GM12872 (cell line): ENCODE measurements around the gene PTGIS.

Experiments used
- CTCF ChIP-seq: IDR thresholded peaks from 3 replicates; pipeline ENCODE4 v1.5.1; 2011; ENCODE audit warnings: low read depth, mild to moderate bottlenecking, low read length, moderate library complexity; ENCODE audit not compliant: insufficient read depth

The PTGIS gene

GRCh38 chr20:49469060-49469459, 98.9 kb downstream of the PTGIS start:
- no peak for TF ChIP-seq CTCF

DNA sequence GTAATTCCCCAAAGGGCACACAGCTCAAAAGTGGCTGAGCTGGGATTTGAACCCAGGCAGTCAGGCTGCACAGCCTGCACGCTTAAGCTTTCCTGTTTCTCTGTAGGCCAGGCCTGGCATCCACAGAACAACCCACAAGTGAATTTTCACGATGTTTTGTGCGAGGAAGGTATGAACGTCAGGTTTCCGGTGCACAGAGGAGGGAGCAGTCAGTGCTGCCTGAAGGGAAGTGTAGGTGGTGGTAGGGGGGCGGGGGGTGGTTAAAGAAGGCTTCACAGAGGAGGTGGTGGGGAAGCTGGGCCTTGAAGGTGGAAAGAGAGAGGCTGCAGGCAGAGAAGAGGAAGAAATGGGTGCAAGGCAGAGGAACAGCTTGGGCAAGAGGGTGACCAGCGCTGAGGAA, 99.5 kb downstream of the PTGIS start:
- TF ChIP-seq CTCF = no peak

- TF ChIP-seq CTCF = no peak
Observed at GRCh38 chr20:49466114-49466912, 101.6 kb downstream of the PTGIS start.

GRCh38 chr20:49464556-49464955, 103.4 kb downstream of the PTGIS start:
- TF ChIP-seq CTCF = no peak

- TF ChIP-seq CTCF = no peak
Observed at GRCh38 chr20:49462626-49463025, 105.3 kb downstream of the PTGIS start.

GRCh38 chr20:49461894-49462620, 105.9 kb downstream of the PTGIS start:
- TF ChIP-seq CTCF = no peak

GRCh38 chr20:49460916-49461315, 107.0 kb downstream of the PTGIS start:
- no peak for TF ChIP-seq CTCF
